IMR-90 (cell line): ENCODE data around the gene EFHD1. TPM values are rescaled to one million over a fixed set of nuclear protein-coding genes. Genes with fewer than 3 reads are reported as not detected.

Experiments
- ATAC-seq: fragments of 200-7000 bp; cut with Tn5 transposase; 2 replicates; pipeline ENCODE4 v1.9.1; 2020; ENCODE audit warnings: low read depth, mild to moderate bottlenecking, moderate library complexity
- BruUV-seq: library from RNA; stranded (reverse); fragments of 400-500 nt; replicated peaks from 2 replicates; lab custom pipeline; 2021; lab: Mats Ljungman, UMichigan
- CTCF ChIA-PET: fragments of 300-600 bp; formaldehyde crosslinking; extraction: SDS; loops from one replicate; lab custom pipeline; 2021; ENCODE audit warnings: antibody characterized with exemption; lab: Yijun Ruan, JAX
- POLR2A ChIA-PET: fragments of 300-600 bp; sonication (Branson Sonifier 250); formaldehyde crosslinking; loops from one replicate; lab custom pipeline; 2022; ENCODE audit warnings: antibody characterized with exemption; ENCODE audit not compliant: unreplicated experiment; lab: Charles Lee
- DNase-seq: peaks from one replicate; pipeline ENCODE4 v3.0.0; 2013
- H2AFZ ChIP-seq: replicated peaks from 2 replicates; pipeline ENCODE3; 2013; ENCODE audit warnings: low read length, mild to moderate bottlenecking; ENCODE audit not compliant: poor library complexity
- H2AK5ac ChIP-seq: 2 replicates; pipeline ENCODE4 v1.6.1; 2013; ENCODE audit warnings: low read depth, low read length, inconsistent platforms
- H2AK9ac ChIP-seq: replicated peaks from 2 replicates; pipeline ENCODE3; 2013; ENCODE audit warnings: mild to moderate bottlenecking, low read depth, low read length, moderate library complexity; ENCODE audit not compliant: poor library complexity
- H2BK120ac ChIP-seq: 2 replicates; pipeline ENCODE4 v1.6.1; 2013; ENCODE audit warnings: low read depth, low read length, inconsistent platforms
- H2BK15ac ChIP-seq: 3 replicates; pipeline ENCODE4 v1.6.1; 2013; ENCODE audit warnings: low read depth, low read length, inconsistent platforms
- H2BK20ac ChIP-seq: 2 replicates; pipeline ENCODE4 v1.6.1; 2013; ENCODE audit warnings: low read depth, mild to moderate bottlenecking, inconsistent platforms, low read length, moderate library complexity
- H2BK5ac ChIP-seq: 2 replicates; pipeline ENCODE4 v1.6.1; 2013; ENCODE audit warnings: mild to moderate bottlenecking, low read depth, low read length, inconsistent platforms; ENCODE audit not compliant: poor library complexity, severe bottlenecking
- H3K14ac ChIP-seq: replicated peaks from 2 replicates; pipeline ENCODE4 v1.6.1; 2013; ENCODE audit warnings: low read depth, low read length, inconsistent platforms
- H3K18ac ChIP-seq: 2 replicates; pipeline ENCODE4 v1.6.1; 2013; ENCODE audit warnings: low read depth, low read length, control low read depth
- H3K23ac ChIP-seq: 2 replicates; pipeline ENCODE4 v1.6.1; 2013; ENCODE audit warnings: low read depth, low read length, inconsistent platforms
- H3K27ac ChIP-seq: 2 replicates; pipeline ENCODE4 v1.5.1; 2013; ENCODE audit warnings: mild to moderate bottlenecking, control low read depth, low read length; ENCODE audit not compliant: insufficient read depth
- H3K27me3 ChIP-seq: 2 replicates; pipeline ENCODE4 v1.6.1; 2013; ENCODE audit warnings: low read length; ENCODE audit not compliant: control insufficient read depth, insufficient read depth
- H3K36me3 ChIP-seq: 2 replicates; pipeline ENCODE4 v1.6.1; 2013; ENCODE audit warnings: low read length, mixed read lengths; ENCODE audit not compliant: control insufficient read depth, insufficient read depth
- H3K4ac ChIP-seq: 2 replicates; pipeline ENCODE4 v1.6.1; 2013; ENCODE audit warnings: low read depth, low read length, inconsistent platforms
- H3K4me1 ChIP-seq: 2 replicates; pipeline ENCODE4 v1.6.1; 2013; ENCODE audit warnings: low read length, mixed read lengths; ENCODE audit not compliant: control insufficient read depth, insufficient read depth
- H3K4me2 ChIP-seq: 2 replicates; pipeline ENCODE4 v1.6.1; 2013; ENCODE audit warnings: low read depth, mild to moderate bottlenecking, control low read depth, low read length, moderate library complexity
- H3K4me3 ChIP-seq: 2 replicates; pipeline ENCODE4 v1.5.1; 2013; ENCODE audit warnings: low read depth, mild to moderate bottlenecking, control low read depth, low read length, moderate library complexity; ENCODE audit not compliant: insufficient read depth
- H3K56ac ChIP-seq: 2 replicates; pipeline ENCODE4 v1.6.1; 2013; ENCODE audit warnings: low read length, inconsistent platforms; ENCODE audit not compliant: insufficient read depth; ENCODE audit errors: extremely low read depth
- H3K79me1 ChIP-seq, 2 experiments: 2 replicates each; pipeline ENCODE4 v1.6.1; 2013; ENCODE audit warnings: low read length in 2 of 2, inconsistent platforms in 1 of 2, low read depth in 1 of 2
- H3K9ac ChIP-seq: 2 replicates; pipeline ENCODE4 v1.6.1; 2013; ENCODE audit warnings: low read depth, low read length, control low read depth
- H3K9me1 ChIP-seq: 2 replicates; pipeline ENCODE4 v1.6.1; 2013; ENCODE audit warnings: low read length, inconsistent platforms; ENCODE audit not compliant: insufficient read depth
- H3K9me3 ChIP-seq: 2 replicates; pipeline ENCODE4 v1.6.1; 2013; ENCODE audit warnings: low read length; ENCODE audit not compliant: control insufficient read depth, insufficient read depth
- H4K20me1 ChIP-seq: 2 replicates; pipeline ENCODE4 v1.6.1; 2013; ENCODE audit warnings: low read length, inconsistent platforms; ENCODE audit not compliant: insufficient read depth
- H4K5ac ChIP-seq: 2 replicates; pipeline ENCODE4 v1.6.1; 2013; ENCODE audit warnings: mild to moderate bottlenecking, low read depth, low read length, control low read depth
- H4K8ac ChIP-seq, 2 experiments: 2 replicates each; pipeline ENCODE4 v1.6.1; 2013; ENCODE audit warnings: low read depth in 2 of 2, low read length in 2 of 2, control low read depth in 1 of 2, inconsistent platforms in 1 of 2
- H4K91ac ChIP-seq: 2 replicates; pipeline ENCODE4 v1.6.1; 2013; ENCODE audit warnings: low read depth, low read length, inconsistent platforms; ENCODE audit not compliant: insufficient read depth
- BHLHE40 ChIP-seq: fragments of 150-350 bp; IDR thresholded peaks from 2 replicates; pipeline ENCODE4 v1.6.1; 2016; ENCODE audit warnings: mild to moderate bottlenecking, low read depth, low read length
- CEBPB ChIP-seq: IDR thresholded peaks from 2 replicates; pipeline ENCODE4 v1.6.1; 2012; ENCODE audit warnings: low read depth, low read length, improper control_type of control experiment
- CTCF ChIP-seq: conservative IDR thresholded peaks from 2 replicates; pipeline ENCODE4 v1.5.1; 2012; ENCODE audit warnings: mild to moderate bottlenecking, low read depth, low read length, improper control_type of control experiment
- ELK1 ChIP-seq: fragments of 150-350 bp; IDR thresholded peaks from 2 replicates; pipeline ENCODE4 v1.6.1; 2016; ENCODE audit warnings: low read depth, mild to moderate bottlenecking, low read length, moderate library complexity, borderline replicate concordance
- FOS ChIP-seq: fragments of 150-350 bp; IDR thresholded peaks from 2 replicates; pipeline ENCODE4 v1.6.1; 2016; ENCODE audit warnings: low read depth, low read length
- MAFK ChIP-seq: IDR thresholded peaks from 2 replicates; pipeline ENCODE4 v1.6.1; 2012; ENCODE audit warnings: low read depth, low read length, improper control_type of control experiment
- MAZ ChIP-seq: IDR thresholded peaks from 2 replicates; pipeline ENCODE4 v1.6.1; 2012; ENCODE audit warnings: low read depth, mild to moderate bottlenecking, low read length, improper control_type of control experiment, moderate library complexity, borderline replicate concordance
- MXI1 ChIP-seq: IDR thresholded peaks from 2 replicates; pipeline ENCODE4 v1.6.1; 2012; ENCODE audit warnings: low read depth, mild to moderate bottlenecking, low read length, moderate library complexity, borderline replicate concordance
- POLR2A ChIP-seq: IDR thresholded peaks from 2 replicates; pipeline ENCODE4 v1.6.1; 2012; ENCODE audit warnings: mild to moderate bottlenecking, low read depth, low read length
- RFX5 ChIP-seq: IDR thresholded peaks from 2 replicates; pipeline ENCODE4 v1.8.0; 2012; ENCODE audit warnings: low read depth, mild to moderate bottlenecking, low read length, moderate library complexity
- USF2 ChIP-seq: fragments of 150-350 bp; IDR thresholded peaks from 2 replicates; pipeline ENCODE4 v1.6.1; 2017; ENCODE audit warnings: mild to moderate bottlenecking, antibody characterized with exemption, low read length, low read depth
- WGBS, 2 experiments: methylation state at CpG; one replicate each; pipeline versions ENCODE4 v1.1.5 to v1.1.7; 2013; ENCODE audit warnings: missing lambda C conversion rate in 2 of 2; ENCODE audit not compliant: insufficient read length in 1 of 2; ENCODE audit errors: extremely low coverage in 2 of 2; 5-methylcytosine and 5-hydroxymethylcytosine counted together
- dilution Hi-C: fragments of 300-500 bp; cut with HindIII; formaldehyde crosslinking; loops from one replicate; pipeline ENCODE4 v1.14.3; 2018; ENCODE audit warnings: low sequenced_read_pairs; ENCODE audit not compliant: unreplicated experiment
- in situ Hi-C: fragments of 300-500 bp; cut with MboI; formaldehyde crosslinking; loops from 3 replicates; pipeline ENCODE4 v1.14.3; 2019; ENCODE audit warnings: low sequenced_read_pairs, inconsistent platforms, mixed read lengths
- intact Hi-C: fragments of 100-400 bp; cut with micrococcal nuclease; formaldehyde crosslinking; loops from 2 replicates; pipeline ENCODE4 v1.10.0; 2022
- polyA plus RNA-seq, 3 experiments: library from polyadenylated mRNA; depleted of rRNA; stranded (reverse); fragments of >200 nt; gene quantifications; 2 replicates each; pipeline ENCODE4 v1.2.3, GENCODE V29; 2012; ENCODE audit warnings: low replicate concordance in 1 of 3
- total RNA-seq: library from RNA; depleted of rRNA; stranded (reverse); fragments of >200 nt; gene quantifications from 2 replicates; pipeline ENCODE4 v1.2.3, GENCODE V29; 2012

The EFHD1 gene
- total and polyA plus RNA-seq, 2 of the 4 experiments (the other 2 are of a cell fraction) = 0.27 TPM; not detected in 1

- DNase-seq (peak; percentile 92), ATAC-seq (peak; percentile 94)
- H3K14ac ChIP-seq = peak within 1 kb of the TSS; percentile 53
- H4K20me1 ChIP-seq = peaks cover 17% of the 10 kb centered on the region
- TF ChIP-seq MXI1 (peak; percentile 57; the same call in 1 of the 2 replicates), BHLHE40 (peak; percentile 71), ELK1 (no peak), MAFK (no peak), FOS (no peak), MAZ (peak; percentile 87; the same call in 1 of the 2 replicates), CTCF (no peak), USF2 (peak; percentile 94), RFX5 (no peak), POLR2A (peak; percentile 77), CEBPB (no peak)
- ChIA-PET POLR2A (no interaction called here), CTCF (no interaction called here)
- in situ Hi-C loops (no loop called here), intact Hi-C loops (no loop called here), dilution Hi-C loops (no loop called here)
- H3K9ac ChIP-seq = peak within 1 kb of the TSS; percentile 95
- H3K36me3 ChIP-seq = no peaks in the 10 kb centered on the region
- H2AK9ac ChIP-seq = peak within 1 kb of the TSS; percentile 93
- H4K8ac ChIP-seq = peak within 1 kb of the TSS; percentile 91 to 99
- no peak within 1 kb of the TSS for H2BK120ac ChIP-seq
- H3K4ac ChIP-seq = peak within 1 kb of the TSS; percentile 65
- peak within 1 kb of the TSS; percentile 28 for H2BK5ac ChIP-seq
- peak within 1 kb of the TSS; percentile 99 for H3K4me2 ChIP-seq
- 0 out of 2 replicates have a peak within 1 kb of the TSS, but pooled peaks have one; percentile 47 for H3K56ac ChIP-seq
- peak within 1 kb of the TSS; percentile 40 for H3K23ac ChIP-seq
- H2BK15ac ChIP-seq = no peak within 1 kb of the TSS; the same call in 2 of the 3 replicates
- peak within 1 kb of the TSS; percentile 98 for H4K5ac ChIP-seq
- no TSS peak for BruUV-seq
- no peaks in the 10 kb centered on the region; the same call in 1 of the 2 replicates for H3K27me3 ChIP-seq
- H2BK20ac ChIP-seq = no peak within 1 kb of the TSS
- WGBS, 2 experiments = 0% methylated on average over 2 of the region's 71 CpGs; no CpG with 5 or more reads in 1 of the 2 experiments
- no peaks in the 10 kb centered on the region for H3K9me3 ChIP-seq
- H3K27ac ChIP-seq = peak within 1 kb of the TSS; percentile 66
- H4K91ac ChIP-seq = peak within 1 kb of the TSS; percentile 72
- peak within 1 kb of the TSS; percentile 84 for H2AFZ ChIP-seq
- peak within 1 kb of the TSS; percentile 11; the same call in 1 of the 2 replicates for H3K18ac ChIP-seq
- H3K79me1 ChIP-seq = peaks cover 3 to 30% of the 10 kb centered on the region in 2 experiments
- H3K9me1 ChIP-seq = 0 out of 2 replicates have a peak, but pooled peaks cover 2% of the 10 kb centered on the region
- peaks cover 6% of the 10 kb centered on the region for H3K4me1 ChIP-seq
- peak within 1 kb of the TSS; percentile 67 for H2AK5ac ChIP-seq
- peak within 1 kb of the TSS; percentile 78 for H3K4me3 ChIP-seq
Observed at GRCh38 chr2:232697059-232697806, 63.8 kb downstream of the EFHD1 start, which contains the start of gene GIGYF2. TSS of gene GIGYF2 (plus strand) at chr2:232697331. CDS start at chr2:232735198, 37,867 bp downstream.
